ENCODE data around the gene PRR22. TPM values are rescaled to one million over a fixed set of nuclear protein-coding genes. Genes with fewer than 3 reads are reported as not detected.
"Not testable (repeated sequence)": the region's sequence is repeated elsewhere in the genome, so short reads cannot be mapped to it uniquely, and the experiment has no call there.

Gene PRR22
- total and polyA plus RNA-seq, 9 of the 15 experiments (the other 6 are each of a cell fraction or from before 2014, with no cell fraction given), result 0.03 to 12.0 (median 2.0) TPM; not detected in 1

DNA sequence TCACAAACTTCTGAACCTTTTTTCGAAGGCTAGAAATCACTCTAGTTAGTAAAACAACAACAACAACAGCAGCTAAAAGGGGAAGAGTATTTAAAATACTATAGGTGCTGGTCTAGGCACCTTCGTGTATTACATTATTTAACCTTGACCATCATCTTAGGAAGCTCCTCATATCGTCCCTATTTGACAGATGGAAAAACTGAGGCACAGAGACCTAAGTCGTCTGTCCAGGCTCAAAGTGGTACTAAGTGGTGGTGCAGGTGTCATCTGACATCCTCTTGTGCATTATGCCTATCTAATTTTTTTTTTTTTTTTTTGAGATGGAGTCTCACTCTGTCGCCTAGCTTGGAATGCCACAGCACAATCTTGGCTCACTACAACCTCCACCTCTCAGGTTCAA is 35.0 kb downstream of the PRR22 start:
- no peak overlapping the region for H3K4me2 ChIP-seq (ENCODE audit: insufficient read depth, low read length)
- H3K9ac ChIP-seq (ENCODE audit: insufficient read depth in 1 of 2, low read depth in 2 of 2, low read length in 2 of 2), result no peak overlapping the region
- TF ChIP-seq RBM25 (IDR thresholded peaks at IDR 0.05; ENCODE audit: low read depth, low read length, severe bottlenecking), result peak; percentile 72
- no peak for TF ChIP-seq CBFB (CRISPR knock-in tag; IDR thresholded peaks at IDR 0.05)
- TF ChIP-seq BCOR (IDR thresholded peaks at IDR 0.05), result peak; percentile 65
- H3K9me3 ChIP-seq (replicated peaks; ENCODE audit: control insufficient read depth, insufficient read depth, low read depth, low read length), result no peaks in the 10 kb centered on the region
- no TSS peak for BruUV-seq (replicated peaks)
- H3K27ac ChIP-seq (ENCODE audit: extremely low read depth, low read depth, low read length), result no peak overlapping the region
- H2AFZ ChIP-seq (ENCODE audit: low read depth, low read length), result no peak overlapping the region
- FAIRE-seq, result no peak
- ChIA-PET POLR2A (no interaction called here), CTCF (ENCODE audit: low intra/inter-chr PET ratio) (no interaction called here)
- H3K4me3 ChIP-seq, result no peak overlapping the region
- no peak for DNase-seq (ENCODE audit: extremely low read depth in 1 of 4, low spot score in 3 of 4)
- H4K20me1 ChIP-seq (replicated peaks; ENCODE audit: control insufficient read depth, insufficient read depth, low read length), result no peaks in the 10 kb centered on the region
- no peaks in the 10 kb centered on the region for H3K9me1 ChIP-seq (ENCODE audit: control insufficient read depth, insufficient read depth, low read length)
- H3K79me2 ChIP-seq (ENCODE audit: control insufficient read depth, insufficient read depth, low read length), result no peaks in the 10 kb centered on the region
- no peaks in the 10 kb centered on the region; a peak in 1 of 5 replicates for H3K4me1 ChIP-seq (replicated peaks in 1 of 2; ENCODE audit: control insufficient read depth in 2 of 2, insufficient read depth in 2 of 2, low read length in 2 of 2)
- intact Hi-C loops (cut with micrococcal nuclease), result no loop called here
- in situ Hi-C loops (cut with MboI), result no loop called here
- 26% methylated on average over 5 of the region's 5 CpGs for WGBS (ENCODE audit: insufficient coverage, low coverage, missing lambda C conversion rate)
- H3K36me3 ChIP-seq (ENCODE audit: control insufficient read depth, insufficient read depth, low read length), result no peaks in the 10 kb centered on the region
- peaks cover 22 to 36% of the 10 kb centered on the region in 2 experiments; a peak in 3 of 5 replicates for H3K27me3 ChIP-seq (ENCODE audit: control insufficient read depth in 2 of 2, insufficient read depth in 2 of 2, low read length in 2 of 2)
- no peak for ATAC-seq

DNA sequence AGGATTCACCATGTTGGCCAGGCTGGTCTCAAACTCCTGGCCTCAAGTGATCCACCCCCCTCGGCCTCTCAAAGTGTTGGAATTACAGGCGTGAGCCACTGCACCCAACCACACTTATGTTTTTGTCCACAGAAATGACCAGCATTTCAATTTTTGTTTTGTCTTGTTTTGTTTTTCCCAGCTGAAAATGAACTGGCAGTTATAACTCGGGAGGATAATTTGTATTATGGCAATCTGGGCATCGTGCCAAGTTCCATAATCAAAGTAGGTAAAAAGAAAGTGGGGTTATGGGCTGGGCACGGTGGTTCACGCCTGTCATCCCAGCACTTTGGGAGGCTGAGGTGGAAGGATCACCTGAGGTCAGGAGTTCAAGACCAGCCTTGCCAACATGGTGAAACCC is 35.6 kb downstream of the PRR22 start:
- ATAC-seq; H3K36me3 ChIP-seq (ENCODE audit: control insufficient read depth, insufficient read depth, low read length); H3K9me3 ChIP-seq (replicated peaks; ENCODE audit: control insufficient read depth, insufficient read depth, low read depth, low read length); DNase-seq (ENCODE audit: extremely low read depth in 1 of 4, low spot score in 3 of 4); in situ Hi-C loops (cut with MboI); FAIRE-seq; H3K4me2 ChIP-seq (ENCODE audit: insufficient read depth, low read length); H3K9ac ChIP-seq (ENCODE audit: insufficient read depth in 1 of 2, low read depth in 2 of 2, low read length in 2 of 2); H3K4me1 ChIP-seq (replicated peaks in 1 of 2; ENCODE audit: control insufficient read depth in 2 of 2, insufficient read depth in 2 of 2, low read length in 2 of 2); BruUV-seq (replicated peaks); H3K79me2 ChIP-seq (ENCODE audit: control insufficient read depth, insufficient read depth, low read length); CTCF ChIA-PET (ENCODE audit: low intra/inter-chr PET ratio); H3K9me1 ChIP-seq (ENCODE audit: control insufficient read depth, insufficient read depth, low read length); H3K4me3 ChIP-seq; H4K20me1 ChIP-seq (replicated peaks; ENCODE audit: control insufficient read depth, insufficient read depth, low read length); intact Hi-C loops (cut with micrococcal nuclease); H2AFZ ChIP-seq (ENCODE audit: low read depth, low read length); H3K27ac ChIP-seq (ENCODE audit: extremely low read depth, low read depth, low read length): not testable (repeated sequence)
- WGBS (ENCODE audit: insufficient coverage, low coverage, missing lambda C conversion rate), result 5% methylated on average over 6 of the region's 6 CpGs
- POLR2A ChIA-PET, result interaction anchor here (0.7 kb wide), 1 partner anchor 220 kb away, joined by 4 read pairs; no protein-coding TSS in a partner anchor
- TF ChIP-seq NFIC (IDR thresholded peaks at IDR 0.05) (peak; percentile 96), NFIX (CRISPR knock-in tag; IDR thresholded peaks at IDR 0.05; ENCODE audit: low read depth) (peak; percentile 77)
- H3K27me3 ChIP-seq (ENCODE audit: control insufficient read depth in 2 of 2, insufficient read depth in 2 of 2, low read length in 2 of 2), result peaks cover 21 to 31% of the 10 kb centered on the region in 2 experiments; a peak in 3 of 5 replicates

DNA sequence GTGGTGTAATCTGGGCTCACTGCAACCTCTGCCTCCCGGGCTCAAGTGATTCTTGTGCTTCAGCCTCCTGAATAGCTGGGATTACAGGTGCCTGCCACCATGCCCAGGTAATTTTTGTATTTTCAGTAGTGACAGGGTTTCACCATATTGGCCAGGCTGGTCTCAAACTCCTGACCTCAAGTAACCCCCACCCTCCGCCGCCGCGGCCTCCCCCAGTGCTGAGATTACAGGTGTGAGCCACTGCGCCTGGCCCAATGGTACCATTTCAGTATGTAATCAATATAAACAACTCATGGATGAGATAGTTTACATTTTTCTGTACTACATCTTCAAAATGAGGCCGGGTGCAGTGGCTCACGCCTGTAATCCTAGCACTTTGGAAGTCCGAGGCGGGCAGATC is 39.5 kb downstream of the PRR22 start:
- H3K9me1 ChIP-seq (ENCODE audit: control insufficient read depth, insufficient read depth, low read length); BruUV-seq (replicated peaks); in situ Hi-C loops (cut with MboI); H3K79me2 ChIP-seq (ENCODE audit: control insufficient read depth, insufficient read depth, low read length); FAIRE-seq; intact Hi-C loops (cut with micrococcal nuclease); CTCF ChIA-PET (ENCODE audit: low intra/inter-chr PET ratio); H3K9me3 ChIP-seq (replicated peaks; ENCODE audit: control insufficient read depth, insufficient read depth, low read depth, low read length); H3K4me3 ChIP-seq; H3K4me2 ChIP-seq (ENCODE audit: insufficient read depth, low read length); H4K20me1 ChIP-seq (replicated peaks; ENCODE audit: control insufficient read depth, insufficient read depth, low read length); H3K36me3 ChIP-seq (ENCODE audit: control insufficient read depth, insufficient read depth, low read length); H3K4me1 ChIP-seq (replicated peaks in 1 of 2; ENCODE audit: control insufficient read depth in 2 of 2, insufficient read depth in 2 of 2, low read length in 2 of 2); DNase-seq (ENCODE audit: extremely low read depth in 1 of 4, low spot score in 3 of 4); ATAC-seq; H2AFZ ChIP-seq (ENCODE audit: low read depth, low read length); POLR2A ChIA-PET; H3K27ac ChIP-seq (ENCODE audit: extremely low read depth, low read depth, low read length); H3K9ac ChIP-seq (ENCODE audit: insufficient read depth in 1 of 2, low read depth in 2 of 2, low read length in 2 of 2): not testable (repeated sequence)
- 14% methylated on average over 10 of the region's 10 CpGs for WGBS (ENCODE audit: insufficient coverage, low coverage, missing lambda C conversion rate)
- H3K27me3 ChIP-seq (ENCODE audit: control insufficient read depth in 2 of 2, insufficient read depth in 2 of 2, low read length in 2 of 2), result peaks cover 22 to 48% of the 10 kb centered on the region in 2 experiments; a peak in 3 of 5 replicates

All from K562 (cell line).